Measurements from ENCODE around the gene PCLO.

Gene PCLO, protein sequence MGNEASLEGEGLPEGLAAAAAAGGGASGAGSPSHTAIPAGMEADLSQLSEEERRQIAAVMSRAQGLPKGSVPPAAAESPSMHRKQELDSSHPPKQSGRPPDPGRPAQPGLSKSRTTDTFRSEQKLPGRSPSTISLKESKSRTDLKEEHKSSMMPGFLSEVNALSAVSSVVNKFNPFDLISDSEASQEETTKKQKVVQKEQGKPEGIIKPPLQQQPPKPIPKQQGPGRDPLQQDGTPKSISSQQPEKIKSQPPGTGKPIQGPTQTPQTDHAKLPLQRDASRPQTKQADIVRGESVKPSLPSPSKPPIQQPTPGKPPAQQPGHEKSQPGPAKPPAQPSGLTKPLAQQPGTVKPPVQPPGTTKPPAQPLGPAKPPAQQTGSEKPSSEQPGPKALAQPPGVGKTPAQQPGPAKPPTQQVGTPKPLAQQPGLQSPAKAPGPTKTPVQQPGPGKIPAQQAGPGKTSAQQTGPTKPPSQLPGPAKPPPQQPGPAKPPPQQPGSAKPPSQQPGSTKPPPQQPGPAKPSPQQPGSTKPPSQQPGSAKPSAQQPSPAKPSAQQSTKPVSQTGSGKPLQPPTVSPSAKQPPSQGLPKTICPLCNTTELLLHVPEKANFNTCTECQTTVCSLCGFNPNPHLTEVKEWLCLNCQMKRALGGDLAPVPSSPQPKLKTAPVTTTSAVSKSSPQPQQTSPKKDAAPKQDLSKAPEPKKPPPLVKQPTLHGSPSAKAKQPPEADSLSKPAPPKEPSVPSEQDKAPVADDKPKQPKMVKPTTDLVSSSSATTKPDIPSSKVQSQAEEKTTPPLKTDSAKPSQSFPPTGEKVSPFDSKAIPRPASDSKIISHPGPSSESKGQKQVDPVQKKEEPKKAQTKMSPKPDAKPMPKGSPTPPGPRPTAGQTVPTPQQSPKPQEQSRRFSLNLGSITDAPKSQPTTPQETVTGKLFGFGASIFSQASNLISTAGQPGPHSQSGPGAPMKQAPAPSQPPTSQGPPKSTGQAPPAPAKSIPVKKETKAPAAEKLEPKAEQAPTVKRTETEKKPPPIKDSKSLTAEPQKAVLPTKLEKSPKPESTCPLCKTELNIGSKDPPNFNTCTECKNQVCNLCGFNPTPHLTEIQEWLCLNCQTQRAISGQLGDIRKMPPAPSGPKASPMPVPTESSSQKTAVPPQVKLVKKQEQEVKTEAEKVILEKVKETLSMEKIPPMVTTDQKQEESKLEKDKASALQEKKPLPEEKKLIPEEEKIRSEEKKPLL (N-terminal part only)

DNA sequence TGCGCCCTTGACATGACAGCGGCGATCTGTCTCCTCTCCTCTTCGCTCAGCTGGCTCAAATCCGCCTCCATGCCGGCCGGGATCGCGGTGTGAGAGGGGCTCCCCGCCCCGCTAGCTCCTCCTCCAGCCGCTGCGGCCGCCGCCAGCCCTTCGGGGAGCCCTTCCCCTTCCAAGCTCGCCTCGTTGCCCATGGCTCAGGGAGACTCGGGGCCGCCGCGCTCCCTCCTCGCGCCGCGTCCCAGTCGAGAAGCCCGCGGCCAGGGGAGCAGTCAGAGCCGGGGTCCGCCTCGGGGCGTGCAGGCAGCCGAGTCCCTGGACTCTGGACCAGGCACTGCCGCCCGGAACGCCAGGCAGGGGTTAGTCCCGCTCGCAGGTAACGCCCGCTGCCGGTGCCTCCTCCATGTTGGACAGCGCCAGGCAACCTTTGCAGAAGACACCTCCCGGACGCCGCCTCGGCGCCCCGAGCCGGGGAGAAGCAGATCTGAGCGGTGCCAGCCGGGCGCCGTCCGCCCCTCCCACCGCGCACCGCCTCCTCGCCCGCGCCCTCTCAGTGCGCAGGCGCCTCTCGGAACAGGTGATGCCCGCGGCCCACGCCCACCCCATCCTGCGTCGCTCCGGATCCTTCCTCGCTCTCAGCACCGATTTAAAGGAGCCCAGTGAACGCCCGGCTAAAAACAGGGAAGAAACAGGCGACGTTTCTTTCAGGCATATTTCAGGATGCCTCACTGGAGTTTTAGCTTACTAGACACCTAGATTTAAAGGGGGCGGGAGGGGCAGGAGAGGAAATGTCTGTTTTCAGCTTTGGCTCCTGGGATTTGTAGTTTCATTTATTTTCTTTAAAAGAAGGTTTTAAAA, at the start of gene PCLO:
Gene PCLO, minus strand, starts transcription at position 483 of the 855 bp plus-strand sequence. Its CDS starts 292 bp downstream, at position 191.
- FAIRE-seq: no peak
- DNase-seq (ENCODE audit: insufficient read length, low spot score): peak; percentile 62

DNA sequence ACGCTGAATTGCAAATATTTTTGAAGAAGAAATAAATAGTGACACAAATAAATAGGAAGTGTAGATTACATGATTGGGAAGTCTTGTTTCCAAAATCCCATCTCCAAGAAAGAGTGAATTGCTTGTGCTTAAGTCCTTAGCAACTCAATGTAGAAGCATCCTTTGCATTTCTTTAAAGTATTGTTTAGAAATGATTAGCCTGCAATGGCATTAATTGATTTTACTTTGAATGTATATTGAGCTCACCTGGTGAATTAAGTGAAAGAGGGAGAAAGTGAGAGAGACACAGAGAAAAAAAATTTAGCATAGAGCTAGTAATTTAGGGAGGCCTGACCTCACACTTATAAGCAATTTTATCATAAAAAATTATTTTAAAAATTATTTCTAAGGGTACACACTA, 49.0 kb upstream of the PCLO start:
- DNase-seq (ENCODE audit: insufficient read length, low spot score) (no peak), FAIRE-seq (no peak)

DNA sequence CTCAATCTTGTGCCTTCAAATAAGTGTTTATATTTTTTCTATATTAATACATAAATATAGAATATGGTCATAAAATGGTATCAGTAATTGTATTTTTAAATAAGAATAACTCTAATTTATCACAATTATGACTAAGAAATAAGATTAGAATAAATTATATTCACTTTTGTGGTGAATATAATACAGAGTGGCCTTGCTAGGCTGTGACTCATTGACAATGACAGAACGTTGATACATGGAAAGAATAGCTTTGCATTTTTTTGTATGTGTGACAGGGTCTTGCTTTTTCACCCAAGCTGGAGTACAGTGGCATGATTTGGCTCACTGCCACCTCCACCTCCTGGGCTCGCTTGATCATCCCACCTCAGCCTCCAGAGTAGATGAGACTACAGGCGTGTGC, 47.8 kb upstream of the PCLO start:
- no peak for DNase-seq (ENCODE audit: insufficient read length, low spot score)
- no peak for FAIRE-seq

DNA sequence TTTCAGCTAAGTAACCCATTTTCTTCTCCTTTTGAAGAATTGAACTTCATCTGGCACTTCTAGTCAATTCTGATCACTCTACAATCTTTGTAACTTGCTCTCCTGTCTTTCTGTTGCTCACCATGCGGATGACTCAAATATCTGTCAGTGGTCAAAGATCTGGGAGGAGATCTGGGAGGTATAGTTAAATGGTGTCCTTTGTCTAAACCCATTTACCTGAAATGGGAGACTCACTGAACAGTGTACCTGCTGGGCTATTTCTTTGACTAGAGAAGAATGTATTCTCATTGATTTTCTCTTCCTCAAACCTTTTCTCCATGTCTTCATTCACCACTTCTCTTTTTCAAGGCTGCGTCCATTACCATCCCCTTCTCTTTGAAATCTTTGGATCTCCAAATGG, 42.0 kb upstream of the PCLO start:
- FAIRE-seq: no peak
- no peak for DNase-seq (ENCODE audit: insufficient read length, low spot score)

DNA sequence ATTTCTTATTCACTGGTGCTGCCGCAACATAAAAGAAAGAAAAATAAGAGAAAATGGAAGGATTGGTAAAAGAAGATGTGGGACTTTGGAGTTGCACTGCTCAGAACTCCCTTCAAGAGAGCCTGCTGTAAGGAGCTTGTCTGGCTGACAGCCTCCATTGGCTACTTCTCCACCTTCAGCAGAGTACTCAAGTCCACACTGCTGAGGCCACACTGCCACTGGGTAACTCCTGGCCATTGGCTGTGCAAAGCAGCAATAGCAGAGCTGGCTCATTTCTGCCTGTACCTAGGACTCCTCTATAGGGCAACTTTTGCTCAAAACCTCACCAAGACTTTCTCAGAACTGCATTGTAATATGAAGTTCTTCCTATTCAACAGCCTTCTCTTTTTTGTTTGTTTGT, 38.7 kb upstream of the PCLO start:
- FAIRE-seq (no peak), DNase-seq (ENCODE audit: insufficient read length, low spot score) (no peak)

DNA sequence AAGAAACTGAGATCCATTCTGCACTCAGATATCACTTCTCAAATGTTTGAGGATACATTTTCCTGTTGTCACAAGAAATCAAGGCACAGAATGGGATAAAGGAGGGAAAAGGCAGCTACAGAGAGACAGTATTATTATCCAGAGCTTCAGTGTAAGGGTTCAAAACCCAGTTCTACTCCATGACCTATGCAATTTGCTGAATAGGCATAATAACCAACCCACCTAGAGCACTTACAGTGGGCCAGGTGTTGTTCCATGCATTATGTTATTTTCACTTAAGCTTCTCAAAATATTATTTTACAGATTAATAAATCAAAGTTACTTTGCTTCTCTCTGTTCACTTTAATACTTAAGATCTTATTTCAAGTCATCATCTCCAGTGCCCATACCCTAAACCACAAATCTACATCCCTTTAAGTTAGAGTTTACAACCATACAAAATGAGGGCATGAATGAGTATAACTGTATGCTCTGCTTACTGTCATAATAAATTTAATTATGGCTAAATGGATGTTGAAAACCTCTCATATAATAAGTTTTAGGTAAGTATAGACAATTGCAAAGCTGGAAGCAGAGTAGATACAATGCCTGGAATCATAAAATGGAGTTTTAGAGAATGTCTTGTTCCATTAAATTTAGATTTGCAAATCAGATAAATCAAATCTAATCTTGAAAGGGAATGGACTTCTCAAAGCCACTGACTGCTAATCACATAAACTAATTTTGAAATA, 28.1 kb upstream of the PCLO start:
- DNase-seq (ENCODE audit: insufficient read length, low spot score) (no peak), FAIRE-seq (no peak)

DNA sequence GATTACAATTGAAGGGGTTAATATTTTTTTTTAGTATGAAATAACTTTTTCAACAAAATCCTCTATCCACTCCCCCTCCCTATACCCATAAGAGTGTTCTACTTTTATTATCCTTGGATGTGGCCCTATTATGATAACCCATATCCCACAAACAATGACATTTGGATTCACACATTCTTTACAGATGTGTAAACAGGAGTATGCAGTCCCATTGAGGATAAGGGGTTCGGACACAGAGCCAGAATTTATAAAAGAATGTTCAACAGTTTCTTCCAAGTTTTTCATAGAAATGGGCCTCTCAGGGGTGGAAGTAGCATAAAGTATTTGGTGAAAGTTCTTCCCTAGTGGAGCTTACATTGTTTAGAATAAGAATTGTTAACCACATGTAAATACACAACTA, 16.1 kb upstream of the PCLO start:
- DNase-seq (ENCODE audit: insufficient read length, low spot score) (no peak), FAIRE-seq (no peak)

DNA sequence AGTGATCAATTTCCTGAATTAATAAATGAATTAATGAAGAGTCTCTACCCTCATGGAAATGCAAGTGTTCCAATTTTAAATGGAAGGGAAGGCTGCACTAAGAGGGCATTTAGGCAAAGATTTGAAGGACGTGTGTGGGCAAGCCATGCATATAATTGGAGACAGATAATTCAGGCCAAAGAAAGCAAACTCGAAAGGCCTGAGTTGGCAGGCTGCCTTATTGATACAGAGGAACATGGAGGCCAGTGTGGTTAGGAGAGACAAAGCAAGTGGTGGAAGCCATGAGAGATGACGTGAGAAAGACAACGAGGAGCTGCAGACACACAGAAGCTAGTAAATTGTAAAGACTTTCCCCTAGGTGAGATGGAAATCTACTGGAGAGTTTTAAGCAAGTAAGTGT, 15.4 kb upstream of the PCLO start:
- FAIRE-seq: no peak
- DNase-seq (ENCODE audit: insufficient read length, low spot score): no peak

DNA sequence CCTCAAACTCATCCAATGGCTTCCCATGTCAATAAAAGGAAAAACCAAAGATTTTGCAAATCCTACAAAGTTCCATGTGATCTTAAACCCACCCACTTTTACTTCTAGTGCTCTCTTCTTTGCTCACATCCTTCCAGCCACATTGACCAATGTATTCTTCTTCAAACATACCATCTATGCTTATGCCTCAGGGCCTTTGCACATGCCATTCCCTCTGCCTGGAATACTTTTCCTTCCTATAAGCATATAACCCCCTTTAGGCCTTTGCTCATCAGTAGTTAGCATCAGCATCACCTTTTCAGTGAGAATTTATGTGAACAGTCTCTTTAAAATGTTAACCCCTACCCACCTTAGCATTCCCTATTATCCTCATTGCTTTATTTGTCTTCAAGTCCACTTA, 11.0 kb upstream of the PCLO start:
- FAIRE-seq (no peak), DNase-seq (ENCODE audit: insufficient read length, low spot score) (no peak)

DNA sequence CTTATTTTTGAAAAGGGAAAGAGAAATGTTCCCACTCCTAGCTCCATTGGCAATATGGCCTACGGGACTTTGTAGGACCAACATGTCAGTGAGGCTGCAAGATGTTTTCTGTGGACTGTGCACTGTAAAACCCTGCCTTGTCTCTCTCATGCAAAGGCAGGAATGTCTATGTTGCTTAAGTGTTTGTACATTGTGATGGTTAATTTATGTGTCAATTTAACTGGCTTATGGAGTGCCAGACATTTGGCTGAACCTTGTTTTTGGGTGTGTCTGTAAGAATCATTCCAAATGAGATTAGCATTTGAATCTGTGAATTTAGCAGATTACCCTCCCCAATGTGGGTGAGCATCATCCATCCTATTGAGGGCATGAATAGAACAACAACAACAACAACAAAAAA, 4.1 kb upstream of the PCLO start:
- FAIRE-seq (no peak), DNase-seq (ENCODE audit: insufficient read length, low spot score) (no peak)

DNA sequence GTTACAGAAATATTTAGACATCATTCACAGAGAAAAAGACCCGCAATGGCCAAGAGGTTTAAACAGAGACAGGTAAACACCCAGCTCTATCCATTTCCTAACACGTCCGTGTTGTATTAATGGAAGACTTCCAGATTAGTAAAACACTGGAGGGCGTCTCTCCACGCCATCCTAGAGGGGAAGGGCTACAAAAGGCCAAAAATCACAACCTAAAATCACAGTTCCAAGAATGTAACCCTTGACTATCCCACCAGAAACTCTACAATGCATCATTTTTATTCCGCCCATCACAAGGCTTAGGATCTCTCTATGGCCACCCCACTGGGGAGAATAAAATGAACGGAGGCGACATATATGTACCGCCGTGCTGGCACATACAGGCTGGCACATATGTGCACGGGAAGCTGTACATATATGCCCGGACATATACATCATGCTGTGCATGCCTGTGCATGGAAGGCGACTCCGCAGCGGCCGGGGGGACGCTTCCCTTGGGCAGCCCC, 734 bp downstream of the PCLO start:
- DNase-seq (ENCODE audit: insufficient read length, low spot score) (no peak), FAIRE-seq (no peak)

DNA sequence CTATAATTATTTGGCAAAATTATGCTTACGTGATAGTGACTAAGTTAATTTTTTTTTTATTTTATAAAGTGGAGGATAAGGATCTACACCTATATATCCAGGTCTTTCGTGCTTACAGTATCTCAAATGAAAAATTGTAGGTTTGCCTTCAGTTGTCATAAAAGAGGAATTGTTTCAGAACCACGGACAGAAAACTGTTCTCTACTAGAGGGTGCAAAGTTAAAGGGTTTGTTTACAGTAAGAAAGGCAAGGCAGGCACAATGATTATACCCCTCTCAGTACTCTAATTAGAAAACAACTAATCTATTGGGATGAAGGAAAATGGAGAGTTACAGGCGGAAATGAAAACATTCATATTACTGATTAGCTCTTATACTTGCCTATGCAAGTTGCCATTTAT, 1.5 kb downstream of the PCLO start:
- FAIRE-seq: no peak
- no peak for DNase-seq (ENCODE audit: insufficient read length, low spot score)

DNA sequence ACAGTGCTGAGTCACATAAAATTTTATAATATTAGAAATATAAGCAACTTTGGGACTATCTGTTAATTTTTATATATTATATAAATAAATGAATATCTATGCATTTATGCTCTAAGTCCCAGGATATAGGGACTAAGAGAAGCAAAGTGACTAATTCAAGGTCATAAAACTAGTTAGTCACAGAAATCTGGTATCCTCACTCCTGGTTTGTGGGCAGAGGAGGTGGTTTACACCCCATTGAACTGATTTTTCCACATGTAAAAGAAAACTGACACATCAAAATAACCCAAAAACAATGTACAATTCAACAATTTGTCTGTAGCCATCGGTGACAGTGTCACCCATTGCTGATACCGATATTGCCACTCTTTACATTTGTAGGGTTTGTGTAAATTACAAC, 3.0 kb downstream of the PCLO start:
- no peak for FAIRE-seq

DNA sequence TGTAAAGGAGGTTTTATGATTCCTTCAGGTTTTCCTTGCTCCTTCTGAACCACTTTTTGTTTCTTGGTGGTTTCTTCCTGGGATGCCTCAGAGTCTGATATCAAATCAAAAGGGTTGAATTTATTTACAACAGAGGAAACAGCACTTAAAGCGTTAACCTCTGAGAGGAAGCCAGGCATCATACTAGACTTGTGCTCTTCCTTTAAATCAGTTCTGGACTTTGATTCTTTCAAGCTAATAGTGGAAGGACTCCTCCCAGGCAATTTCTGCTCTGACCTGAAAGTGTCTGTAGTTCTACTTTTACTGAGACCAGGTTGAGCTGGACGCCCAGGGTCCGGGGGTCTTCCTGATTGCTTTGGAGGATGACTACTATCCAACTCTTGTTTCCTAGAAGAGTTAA, 6.7 kb downstream of the PCLO start:
- no peak for DNase-seq (ENCODE audit: insufficient read length, low spot score)
- FAIRE-seq: no peak

More for the DNA sequence above, 3.0 kb downstream of the PCLO start:
- no peak for DNase-seq (ENCODE audit: insufficient read length, low spot score)

DNA sequence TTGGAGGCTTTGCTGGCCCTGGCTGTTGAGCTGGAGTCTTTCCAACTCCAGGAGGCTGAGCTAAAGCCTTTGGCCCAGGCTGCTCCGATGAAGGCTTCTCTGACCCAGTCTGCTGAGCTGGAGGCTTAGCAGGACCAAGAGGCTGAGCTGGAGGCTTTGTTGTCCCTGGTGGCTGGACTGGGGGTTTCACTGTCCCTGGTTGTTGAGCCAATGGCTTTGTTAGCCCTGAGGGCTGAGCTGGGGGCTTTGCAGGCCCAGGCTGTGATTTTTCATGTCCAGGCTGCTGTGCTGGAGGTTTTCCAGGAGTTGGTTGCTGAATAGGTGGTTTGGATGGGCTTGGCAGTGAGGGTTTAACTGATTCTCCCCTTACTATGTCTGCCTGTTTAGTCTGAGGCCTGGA, 7.3 kb downstream of the PCLO start:
- no peak for FAIRE-seq
- DNase-seq (ENCODE audit: insufficient read length, low spot score): no peak

DNA sequence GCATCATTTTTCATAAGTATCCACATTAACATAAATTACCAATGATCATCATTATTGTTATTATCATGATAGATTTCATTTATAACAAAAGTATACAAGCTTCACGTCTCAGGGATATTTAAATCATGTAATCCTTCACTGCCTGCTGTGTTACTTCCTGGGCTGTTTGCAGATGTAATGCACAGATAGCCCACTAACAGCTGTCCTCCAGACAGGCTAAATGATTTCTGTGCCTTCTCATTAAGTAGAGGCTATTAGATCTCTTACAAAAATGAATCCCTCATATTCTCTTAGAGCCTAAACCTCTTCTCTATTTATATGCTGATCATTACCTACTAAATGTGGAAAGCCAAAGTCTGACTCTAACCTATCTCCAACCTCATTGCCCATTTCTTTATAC, 9.3 kb downstream of the PCLO start:
- FAIRE-seq: no peak
- no peak for DNase-seq (ENCODE audit: insufficient read length, low spot score)

DNA sequence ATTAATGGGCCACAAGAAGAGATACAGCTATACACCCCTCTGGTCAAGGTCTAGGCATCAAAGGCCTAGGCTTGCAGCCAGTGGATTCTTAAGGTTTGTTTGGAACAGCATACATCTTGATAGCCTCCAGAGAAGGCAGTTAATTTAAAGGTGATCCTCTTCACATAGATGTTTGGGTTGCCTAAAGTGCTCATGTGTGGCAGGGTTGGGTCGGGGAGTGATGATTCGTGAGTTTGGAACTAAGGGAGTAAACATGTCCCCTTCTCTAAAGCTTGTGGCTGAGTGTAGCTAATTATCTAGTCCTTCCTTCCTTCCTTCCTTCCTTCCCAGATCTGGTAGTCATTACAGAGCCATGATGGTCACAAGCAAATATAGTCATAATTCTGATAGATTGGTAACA, 12.4 kb downstream of the PCLO start:
- no peak for DNase-seq (ENCODE audit: insufficient read length, low spot score)
- no peak for FAIRE-seq

DNA sequence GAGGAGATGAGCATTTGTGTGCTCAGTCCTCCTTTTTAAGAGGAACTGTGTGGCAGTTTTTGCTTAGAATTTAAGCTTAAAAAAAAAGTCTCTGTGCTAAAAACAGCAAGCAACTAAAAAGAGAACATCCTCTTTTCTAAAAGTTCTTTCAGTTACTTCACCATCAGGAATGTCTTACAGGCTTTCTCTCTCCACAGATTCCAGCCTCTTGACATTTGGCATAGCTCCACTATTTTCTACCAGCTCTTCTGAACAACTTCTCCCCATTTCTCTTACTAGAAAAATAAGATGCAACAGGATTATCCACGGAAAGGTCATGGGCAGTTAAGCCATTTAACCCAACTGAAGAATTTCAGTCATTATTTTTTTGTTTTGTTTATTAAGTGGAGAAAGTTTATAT, 13.2 kb downstream of the PCLO start:
- no peak for FAIRE-seq
- DNase-seq (ENCODE audit: insufficient read length, low spot score): no peak

DNA sequence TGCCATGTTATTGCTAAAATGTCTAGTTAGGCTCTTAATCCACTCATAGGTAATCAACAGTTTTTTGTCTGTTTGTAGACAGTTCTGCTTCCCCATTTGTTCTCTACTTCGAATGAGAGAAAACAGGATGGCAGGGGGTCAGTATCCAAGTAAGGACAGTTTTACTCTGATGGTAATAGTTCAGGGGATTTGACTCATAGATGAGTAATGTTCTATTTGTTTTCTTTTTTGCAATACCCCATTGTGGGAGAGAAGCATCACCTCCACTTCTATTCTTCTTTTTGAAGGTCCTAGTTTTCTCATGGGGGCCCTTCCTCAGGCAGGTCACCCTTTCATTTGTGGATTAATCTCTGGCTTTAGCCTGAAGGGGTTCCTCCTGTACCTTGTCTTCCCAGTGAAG, 13.9 kb downstream of the PCLO start:
- DNase-seq (ENCODE audit: insufficient read length, low spot score) (no peak), FAIRE-seq (no peak)
